K562 (cell line): ENCODE data around the gene MRPL57. TPM values are rescaled to one million over a fixed set of nuclear protein-coding genes. Genes with fewer than 3 reads are reported as not detected.
"Not testable (repeated sequence)": the region's sequence is repeated elsewhere in the genome, so short reads cannot be mapped to it uniquely, and the experiment has no call there.

Source experiments
- ATAC-seq: fragments of 200-7000 bp; cut with Tn5 transposase; 3 replicates; pipeline ENCODE4 v1.9.1; 2020; ENCODE audit warnings: moderate library complexity
- BruUV-seq: library from RNA; stranded (reverse); fragments of 400-500 nt; replicated peaks from 2 replicates; lab custom pipeline; 2021; lab: Mats Ljungman, UMichigan
- CTCF ChIA-PET: fragments of 300-600 bp; formaldehyde crosslinking; extraction: SDS; loops from one replicate; lab custom pipeline; 2021; ENCODE audit warnings: low intra/inter-chr PET ratio; lab: Yijun Ruan, JAX
- POLR2A ChIA-PET: fragments of 300-600, 350-650 bp; sonication (Branson Sonifier 250); formaldehyde crosslinking; extraction: SDS; loops from one replicate; lab custom pipeline; 2021; ENCODE audit warnings: antibody characterized with exemption, inconsistent platforms; lab: Yijun Ruan, JAX
- DNase-seq, 4 experiments: peaks; one replicate each; pipeline versions ENCODE4 v3.0.0 to v3.0.0-alpha.2; 2011 to 2018; ENCODE audit warnings: low spot score in 3 of 4, mixed read lengths in 3 of 4; ENCODE audit errors: extremely low read depth in 1 of 4
- FAIRE-seq: peaks from 2 replicates; lab custom pipeline; 2011; peaks lifted over from hg19 to GRCh38; lab: Jason Lieb, UNC
- H2AFZ ChIP-seq: 2 replicates; pipeline ENCODE4 v1.6.0; 2011; ENCODE audit warnings: low read depth, low read length, control low read depth, inconsistent platforms
- H3K27ac ChIP-seq: fragments of 200-600 bp; 3 replicates; pipeline ENCODE4 v1.8.0; 2011; ENCODE audit warnings: low read depth, mild to moderate bottlenecking, control low read depth, inconsistent platforms, low read length, moderate library complexity, mixed read lengths; ENCODE audit errors: extremely low read depth
- H3K27me3 ChIP-seq, 2 experiments: fragments of 300-600 bp in 1 of 2; 2 replicates in 1 of 2; 3 replicates in 1 of 2; pipeline versions ENCODE4 v1.6.0 to v1.8.0; 2011; ENCODE audit warnings: inconsistent platforms in 2 of 2, low read length in 2 of 2, mild to moderate bottlenecking in 1 of 2, mixed read lengths in 1 of 2, moderate library complexity in 1 of 2; ENCODE audit not compliant: control insufficient read depth in 2 of 2, insufficient read depth in 2 of 2
- H3K36me3 ChIP-seq: fragments of 300-600 bp; 3 replicates; pipeline ENCODE4 v1.8.0; 2011; ENCODE audit warnings: mild to moderate bottlenecking, low read length, inconsistent platforms; ENCODE audit not compliant: control insufficient read depth, insufficient read depth
- H3K4me1 ChIP-seq, 2 experiments: fragments of 200-600 bp in 1 of 2; replicated peaks in 1 of 2; 2 replicates in 1 of 2; 3 replicates in 1 of 2; pipeline versions ENCODE4 v1.5.1 to v1.8.0; 2011; ENCODE audit warnings: inconsistent platforms in 2 of 2, low read length in 2 of 2, mild to moderate bottlenecking in 1 of 2, mixed read lengths in 1 of 2, moderate library complexity in 1 of 2; ENCODE audit not compliant: control insufficient read depth in 2 of 2, insufficient read depth in 2 of 2
- H3K4me2 ChIP-seq: 2 replicates; pipeline ENCODE4 v1.6.1; 2011; ENCODE audit warnings: low read length, control low read depth, inconsistent platforms, mixed read lengths; ENCODE audit not compliant: insufficient read depth
- H3K4me3 ChIP-seq: fragments of 200-600 bp; sonication (generic), shearing (Covaris generic); 2 replicates; pipeline ENCODE4 v1.5.1; 2016; ENCODE audit warnings: control low read depth, inconsistent platforms
- H3K79me2 ChIP-seq: fragments of 200-600 bp; 3 replicates; pipeline ENCODE4 v1.8.0; 2011; ENCODE audit warnings: low read length, inconsistent platforms; ENCODE audit not compliant: control insufficient read depth, insufficient read depth
- H3K9ac ChIP-seq, 2 experiments: 2 replicates each; pipeline versions ENCODE4 v1.6.0 to v1.6.1; 2011; ENCODE audit warnings: low read depth in 2 of 2, low read length in 2 of 2, control low read depth in 1 of 2, inconsistent platforms in 1 of 2, mild to moderate bottlenecking in 1 of 2, mixed read lengths in 1 of 2; ENCODE audit not compliant: insufficient read depth in 1 of 2
- H3K9me1 ChIP-seq: one replicate; pipeline ENCODE4 v1.6.0; 2011; ENCODE audit warnings: inconsistent platforms, mild to moderate bottlenecking, low read length, moderate library complexity; ENCODE audit not compliant: control insufficient read depth, insufficient read depth
- H3K9me3 ChIP-seq: replicated peaks from 2 replicates; pipeline ENCODE4 v1.5.1; 2011; ENCODE audit warnings: low read depth, low read length, inconsistent platforms; ENCODE audit not compliant: control insufficient read depth, insufficient read depth
- H4K20me1 ChIP-seq: replicated peaks from 2 replicates; pipeline ENCODE4 v1.6.1; 2011; ENCODE audit warnings: low read length, inconsistent platforms, mixed read lengths; ENCODE audit not compliant: control insufficient read depth, insufficient read depth
- WGBS: fragments of 100-300 bp; shearing (Covaris generic); methylation state at CpG from one replicate; pipeline ENCODE4 v1.1.6; 2016; ENCODE audit warnings: low coverage, mixed read lengths; ENCODE audit not compliant: insufficient coverage; ENCODE audit errors: missing lambda C conversion rate; 5-methylcytosine and 5-hydroxymethylcytosine counted together
- in situ Hi-C: fragments of 300-500 bp; cut with MboI; formaldehyde crosslinking; loops from 4 replicates; pipeline ENCODE4 v1.15.0; 2018; ENCODE audit warnings: inconsistent platforms, mixed read lengths
- intact Hi-C: fragments of 100-400 bp; cut with micrococcal nuclease; formaldehyde crosslinking; loops from 2 replicates; pipeline ENCODE4 v1.14.2; 2022
- polyA plus RNA-seq, 8 experiments: library from polyadenylated mRNA; depleted of rRNA in 4 of 8; stranded (reverse) in 5 of 8; unstranded in 3 of 8; fragments of >200 nt; fragmentation: Nextera tagmentation in 2 of 8; fragmentation: Illumina TruSeq in 1 of 8; extraction: Ambion mirVana in 2 of 8; extraction: Trizol in 1 of 8; gene quantifications; 2 replicates each; pipeline versions ENCODE4 v1.2.1 to v1.2.3, GENCODE V29; 2011 to 2014; ENCODE audit warnings: inconsistent platforms in 1 of 8, missing spikeins in 1 of 8
- total RNA-seq, 7 experiments: library from RNA; depleted of rRNA in 6 of 7; stranded (reverse); fragments of >200 nt in 6 of 7; fragmentation: Illumina TruSeq in 2 of 7; extraction: Trizol in 2 of 7; gene quantifications; 2 replicates each; pipeline versions ENCODE4 v1.2.1 to v1.2.3, GENCODE V29; 2011 to 2021; ENCODE audit warnings: low replicate concordance in 1 of 7

The MRPL57 gene
- total and polyA plus RNA-seq, 9 of the 15 experiments (the other 6 are each of a cell fraction or from before 2014, with no cell fraction given): 6.5 to 40.4 (median 15.7) TPM

DNA sequence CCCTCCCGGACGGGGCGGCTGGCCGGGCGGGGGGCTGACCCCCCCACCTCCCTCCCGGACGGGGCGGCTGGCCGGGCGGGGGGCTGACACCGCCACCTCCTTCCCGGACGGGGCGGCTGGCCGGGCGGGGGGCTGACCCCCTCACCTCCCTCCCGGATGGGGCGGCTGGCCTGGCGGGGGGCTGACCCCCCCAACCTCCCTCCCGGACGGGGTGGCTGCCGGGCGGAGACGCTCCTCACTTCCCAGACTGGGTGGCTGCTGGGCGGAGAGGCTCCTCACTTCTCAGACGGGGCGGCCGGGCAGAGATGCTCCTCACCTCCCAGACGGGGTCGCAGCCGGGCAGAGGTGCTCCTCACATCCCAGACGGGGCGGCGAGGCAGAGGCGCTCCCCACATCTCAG lies 10.0 kb downstream of the MRPL57 start:
- H3K79me2 ChIP-seq, H3K9ac ChIP-seq, CTCF ChIA-PET, in situ Hi-C loops, FAIRE-seq, H3K36me3 ChIP-seq, H3K4me3 ChIP-seq, BruUV-seq, DNase-seq, H2AFZ ChIP-seq, ATAC-seq, H3K27me3 ChIP-seq, H3K4me2 ChIP-seq, H3K9me1 ChIP-seq, H3K27ac ChIP-seq, H3K9me3 ChIP-seq, H4K20me1 ChIP-seq, H3K4me1 ChIP-seq, POLR2A ChIA-PET: not testable (repeated sequence)
- no CpG with 5 or more reads among the region's 35 CpGs for WGBS
- intact Hi-C loops: loop anchor here (10.0 kb wide), 1 partner anchor 162 kb away; no protein-coding TSS in a partner anchor

- H3K4me3 ChIP-seq, FAIRE-seq, H3K9me1 ChIP-seq, H3K4me1 ChIP-seq, H4K20me1 ChIP-seq, H3K36me3 ChIP-seq, in situ Hi-C loops, CTCF ChIA-PET, H3K27me3 ChIP-seq, intact Hi-C loops, H3K27ac ChIP-seq, H3K79me2 ChIP-seq, H3K9me3 ChIP-seq, H2AFZ ChIP-seq, BruUV-seq, ATAC-seq, H3K9ac ChIP-seq, DNase-seq, H3K4me2 ChIP-seq: not testable (repeated sequence)
- WGBS: 5% methylated on average over 2 of the region's 2 CpGs
- POLR2A ChIA-PET: interaction anchor here (0.6 kb wide), 1 partner anchor 15 kb away, joined by 3 read pairs; no protein-coding TSS in a partner anchor
Observed at GRCh38 chr13:21194756-21195155, 18.3 kb downstream of the MRPL57 start.

DNA sequence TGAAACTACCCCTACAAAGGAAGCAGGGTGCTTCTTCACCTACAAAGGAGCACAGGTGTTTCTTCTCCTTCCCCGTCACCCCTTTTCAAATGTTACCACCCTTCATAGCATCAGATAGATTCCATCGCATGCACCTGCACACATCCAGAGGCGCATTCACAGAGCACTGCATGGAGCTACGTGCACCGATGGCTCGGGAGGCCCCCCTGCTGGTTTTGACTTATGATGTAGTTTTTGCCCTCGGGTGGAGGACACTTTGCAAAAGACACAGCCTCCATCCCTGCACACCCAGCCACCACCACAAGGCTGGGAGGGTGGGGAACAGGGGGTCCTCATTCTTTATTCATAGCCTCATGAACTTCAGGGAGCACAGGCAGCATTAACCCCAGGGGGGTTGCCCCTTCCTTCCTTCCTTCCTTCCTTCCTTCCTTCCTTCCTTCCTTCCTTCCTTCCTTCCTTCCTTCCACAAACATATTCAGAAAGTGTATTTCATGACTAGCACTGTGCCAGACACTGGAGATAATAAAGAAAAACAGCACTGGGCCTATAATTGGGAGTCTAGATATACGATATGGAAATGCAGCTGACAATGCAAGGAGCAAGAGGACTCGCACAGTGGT lies 21.3 kb downstream of the MRPL57 start:
- in situ Hi-C loops, H3K36me3 ChIP-seq, H3K4me2 ChIP-seq, H4K20me1 ChIP-seq, FAIRE-seq, DNase-seq, intact Hi-C loops, H3K79me2 ChIP-seq, H3K9me1 ChIP-seq, CTCF ChIA-PET, H2AFZ ChIP-seq, H3K27me3 ChIP-seq, H3K9ac ChIP-seq, ATAC-seq, H3K9me3 ChIP-seq, H3K27ac ChIP-seq, H3K4me3 ChIP-seq, H3K4me1 ChIP-seq, POLR2A ChIA-PET, BruUV-seq: not testable (repeated sequence)
- WGBS: 0% methylated on average over 6 of the region's 9 CpGs

DNA sequence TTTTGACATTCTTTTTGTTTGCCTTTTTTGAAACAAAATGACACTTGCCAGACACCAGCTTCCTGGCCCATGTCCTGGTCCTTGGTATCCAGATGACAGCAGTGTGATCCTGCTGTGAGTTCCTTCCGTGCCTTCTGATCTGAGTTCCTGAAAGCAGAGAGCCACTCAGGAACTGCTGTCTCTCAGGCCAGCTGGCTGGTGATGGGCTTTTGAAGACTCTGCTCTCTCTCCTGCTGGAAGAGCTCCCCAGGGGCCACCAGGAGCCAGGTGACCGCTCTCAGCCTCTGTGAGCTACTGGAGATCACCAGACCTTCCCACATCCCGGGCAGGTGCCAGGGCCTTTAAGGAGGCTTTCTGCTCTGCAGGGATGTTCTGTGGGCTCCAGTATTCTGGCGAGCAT lies 21.9 kb downstream of the MRPL57 start:
- DNase-seq, POLR2A ChIA-PET, H2AFZ ChIP-seq, H3K9me3 ChIP-seq, H3K4me1 ChIP-seq, in situ Hi-C loops, H4K20me1 ChIP-seq, H3K27me3 ChIP-seq, H3K4me3 ChIP-seq, H3K27ac ChIP-seq, H3K9ac ChIP-seq, FAIRE-seq, H3K79me2 ChIP-seq, BruUV-seq, CTCF ChIA-PET, ATAC-seq, H3K9me1 ChIP-seq, intact Hi-C loops, H3K4me2 ChIP-seq, H3K36me3 ChIP-seq: not testable (repeated sequence)
- whole genome bisulfite sequencing: 0% methylated on average over 3 of the region's 4 CpGs
